Femur (tissue), 1 donor: Measurements from ENCODE around the gene ACSL1.

Experiments used
- DNase-seq: peaks from one replicate; pipeline ENCODE4 v3.0.0-alpha.2; 2017

The ACSL1 gene

GRCh38 chr4:184715526-184715925 lies 110.2 kb downstream of the ACSL1 start:
- no peak for DNase-seq

GRCh38 chr4:184713887-184714286 lies 111.9 kb downstream of the ACSL1 start:
- DNase-seq, result no peak

DNA sequence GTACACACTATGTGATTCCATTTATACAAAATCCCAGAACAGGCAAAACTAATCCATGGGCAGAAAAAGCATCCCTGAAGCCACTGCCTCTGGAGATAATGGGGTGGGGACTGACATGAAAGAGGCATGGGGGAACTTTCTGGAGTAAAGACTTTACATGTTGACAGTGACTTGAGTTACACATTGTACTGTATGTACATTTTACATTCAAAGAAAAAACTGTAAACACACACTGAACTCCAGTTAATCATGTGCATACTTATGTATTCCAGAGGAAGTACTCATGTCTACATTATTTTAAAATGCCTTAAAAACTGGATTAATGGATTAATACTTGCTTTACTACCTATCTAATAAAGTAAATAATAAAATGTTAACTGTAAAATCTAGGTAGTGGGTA lies 113.4 kb downstream of the ACSL1 start:
- no peak for DNase-seq

- DNase-seq, result no peak
Observed at GRCh38 chr4:184706453-184706852, 119.3 kb downstream of the ACSL1 start.

- DNase-seq, result no peak
Observed at GRCh38 chr4:184705692-184706091, 120.1 kb downstream of the ACSL1 start.
